Type B pancreatic cell (in vitro differentiated cells): ENCODE data around the gene SLCO4A1. TPM values are rescaled to one million over a fixed set of nuclear protein-coding genes. Genes with fewer than 3 reads are reported as not detected.

Experiments
- DNase-seq: peaks from one replicate; pipeline ENCODE4 v3.0.0; 2021; ENCODE audit warnings: mixed read lengths; ENCODE audit not compliant: unreplicated experiment; ENCODE audit errors: extremely low spot score
- H3K27ac Mint-ChIP-seq: 2 replicates; pipeline ENCODE4 v1.8.0; 2021; ENCODE audit warnings: mild to moderate bottlenecking, mixed read lengths
- H3K27me3 Mint-ChIP-seq: 2 replicates; pipeline ENCODE4 v1.8.0; 2021; ENCODE audit warnings: mixed read lengths
- H3K36me3 Mint-ChIP-seq: 2 replicates; pipeline ENCODE4 v1.8.0; 2021; ENCODE audit warnings: mixed read lengths
- H3K4me1 Mint-ChIP-seq: one replicate; pipeline ENCODE4 v1.8.0; 2021; ENCODE audit warnings: mixed read lengths; ENCODE audit not compliant: unreplicated experiment
- H3K4me3 Mint-ChIP-seq: 2 replicates; pipeline ENCODE4 v1.8.0; 2021; ENCODE audit warnings: mild to moderate bottlenecking, mixed read lengths
- H3K9me3 Mint-ChIP-seq: 2 replicates; pipeline ENCODE4 v1.8.0; 2021; ENCODE audit warnings: mixed read lengths
- CTCF ChIP-seq: fragments of 200-600 bp; sonication (generic); conservative IDR thresholded peaks from 2 replicates; pipeline ENCODE4 v1.5.0; 2021; ENCODE audit warnings: antibody characterized with exemption, mild to moderate bottlenecking
- total RNA-seq: library from RNA; stranded (reverse); gene quantifications from 2 replicates; pipeline ENCODE4 v1.2.1, GENCODE V29; 2021; ENCODE audit warnings: low replicate concordance

SLCO4A1 gene
- total RNA-seq, 1 donor from 2014 or later: 5.3 TPM

GRCh38 chr20:62604796-62605195 lies 37.5 kb upstream of the SLCO4A1 start:
- Mint-ChIP-seq H3K4me3 (no peak overlapping the region), H3K36me3 (no peaks in the 10 kb centered on the region), H3K4me1 (peaks cover 6% of the 10 kb centered on the region), H3K27ac (no peak overlapping the region), H3K27me3 (peaks cover 25% of the 10 kb centered on the region), H3K9me3 (no peaks in the 10 kb centered on the region)
- DNase-seq: no peak
- no peak for TF ChIP-seq CTCF

GRCh38 chr20:62605236-62605943 lies 36.9 kb upstream of the SLCO4A1 start:
- no peak overlapping the region for H3K27ac Mint-ChIP-seq

GRCh38 chr20:62606016-62606415 lies 36.3 kb upstream of the SLCO4A1 start:
- Mint-ChIP-seq H3K27ac (no peak overlapping the region), H3K9me3 (no peaks in the 10 kb centered on the region), H3K4me3 (no peak overlapping the region), H3K36me3 (no peaks in the 10 kb centered on the region), H3K27me3 (peaks cover 23% of the 10 kb centered on the region), H3K4me1 (peaks cover 6% of the 10 kb centered on the region)
- DNase-seq: no peak
- TF ChIP-seq CTCF: no peak

More at GRCh38 chr20:62605236-62605943, 36.9 kb upstream of the SLCO4A1 start:
- no peak for DNase-seq
- TF ChIP-seq CTCF: no peak
- Mint-ChIP-seq H3K27me3 (peaks cover 23% of the 10 kb centered on the region), H3K4me1 (peaks cover 6% of the 10 kb centered on the region), H3K36me3 (no peaks in the 10 kb centered on the region), H3K9me3 (no peaks in the 10 kb centered on the region), H3K4me3 (no peak overlapping the region)

GRCh38 chr20:62606551-62607201 lies 35.6 kb upstream of the SLCO4A1 start:
- H3K4me3 Mint-ChIP-seq: no peak overlapping the region
- H3K9me3 Mint-ChIP-seq: no peaks in the 10 kb centered on the region
- no peak for TF ChIP-seq CTCF
- H3K4me1 Mint-ChIP-seq: peaks cover 6% of the 10 kb centered on the region
- peaks cover 22% of the 10 kb centered on the region for H3K27me3 Mint-ChIP-seq
- no peak for DNase-seq
- no peaks in the 10 kb centered on the region for H3K36me3 Mint-ChIP-seq
- H3K27ac Mint-ChIP-seq: no peak overlapping the region

- Mint-ChIP-seq H3K4me1 (peaks cover 6% of the 10 kb centered on the region), H3K36me3 (no peaks in the 10 kb centered on the region)
Measured at GRCh38 chr20:62607366-62608217, 34.7 kb upstream of the SLCO4A1 start.

More at GRCh38 chr20:62607366-62608217, 34.7 kb upstream of the SLCO4A1 start:
- no peak for DNase-seq
- Mint-ChIP-seq H3K27me3 (peaks cover 23% of the 10 kb centered on the region), H3K27ac (no peak overlapping the region), H3K4me3 (no peak overlapping the region), H3K9me3 (no peaks in the 10 kb centered on the region)
- TF ChIP-seq CTCF: no peak
